ENCODE results near the gene CLDN6. TPM values are rescaled to one million over a fixed set of nuclear protein-coding genes. Genes with fewer than 3 reads are reported as not detected.

The CLDN6 gene
- total and polyA plus RNA-seq, 2 of the 13 experiments (the other 11 are each of a cell fraction or from before 2014, with no cell fraction given) = 5.9 to 7.6 TPM

DNA sequence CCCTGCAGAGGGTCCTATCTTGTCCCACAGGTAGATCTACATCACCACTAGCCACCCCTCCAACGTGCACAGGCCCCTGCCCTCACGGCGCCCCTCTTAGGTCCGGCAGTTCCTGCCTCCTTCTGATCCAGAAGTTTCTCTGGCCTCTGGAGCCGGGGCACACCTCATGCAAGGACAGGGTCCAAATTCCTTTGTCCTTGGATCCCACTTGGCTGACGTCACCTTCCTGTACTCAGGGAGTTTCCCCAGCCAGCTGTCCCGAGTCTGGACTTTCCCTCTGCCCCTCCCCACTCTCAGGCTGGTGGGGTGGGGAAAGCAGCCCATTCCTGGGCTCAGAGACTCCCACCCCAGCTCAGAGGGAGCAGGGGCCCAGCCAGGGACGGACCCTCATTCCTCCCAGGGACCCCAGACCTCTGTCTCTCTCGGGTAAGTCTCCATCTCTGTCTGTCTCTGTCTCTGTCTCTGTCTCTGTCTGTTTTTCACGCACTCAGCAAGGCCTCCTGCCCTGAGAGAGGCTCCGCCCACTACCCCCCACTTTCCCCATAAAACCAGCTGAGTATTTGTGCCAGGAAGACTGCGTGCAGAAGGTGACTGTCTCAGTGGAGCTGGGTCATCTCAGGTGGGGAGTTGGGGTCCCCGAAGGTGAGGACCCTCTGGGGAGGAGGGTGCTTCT is 47.2 kb upstream of the CLDN6 start, which contains the start of gene IL32 (continued):
- TF ChIP-seq ZNF292 (CRISPR knock-in tag; IDR thresholded peaks at IDR 0.05; ENCODE audit: borderline replicate concordance, low read depth) (no peak), BCL6 (CRISPR knock-in tag; IDR thresholded peaks at IDR 0.05) (peak; percentile 54; the same call in 1 of the 2 replicates), PTBP1 (IDR thresholded peaks at IDR 0.05; ENCODE audit: low read depth, low read length, poor library complexity, severe bottlenecking) (no peak), ZNF296 (CRISPR knock-in tag; conservative IDR thresholded peaks at IDR 0.05) (0 out of 2 replicates have a peak, but pooled peaks have one; percentile 22), KLF11 (CRISPR knock-in tag; IDR thresholded peaks at IDR 0.05) (peak; percentile 57), ZMYM4 (CRISPR knock-in tag; IDR thresholded peaks at IDR 0.05) (peak; percentile 16; the same call in 1 of the 2 replicates), ZNF777 (CRISPR knock-in tag; IDR thresholded peaks at IDR 0.05) (no peak), MAFK (conservative IDR thresholded peaks at IDR 0.05 in 1 of 2, IDR thresholded peaks at IDR 0.05 in 1 of 2; ENCODE audit: low read length in 2 of 2) (peak in 1 of 2 experiments; percentile 35; a peak in 2 of 4 replicates), ZNF160 (CRISPR knock-in tag; IDR thresholded peaks at IDR 0.05) (no peak; the same call in 1 of the 2 replicates), ZNF264 (CRISPR knock-in tag; IDR thresholded peaks at IDR 0.05) (0 out of 2 replicates have a peak, but pooled peaks have one; percentile 41), HOXD1 (CRISPR knock-in tag; IDR thresholded peaks at IDR 0.05) (no peak), RNF2 (conservative IDR thresholded peaks at IDR 0.05; ENCODE audit: low read depth) (0 out of 2 replicates have a peak, but pooled peaks have one; percentile 65), RFXANK (CRISPR knock-in tag; IDR thresholded peaks at IDR 0.05) (no peak), GFI1 (CRISPR knock-in tag; IDR thresholded peaks at IDR 0.05; ENCODE audit: borderline replicate concordance) (no peak), ZNF839 (CRISPR knock-in tag; IDR thresholded peaks at IDR 0.05; ENCODE audit: borderline replicate concordance) (no peak), ZBTB42 (CRISPR knock-in tag; IDR thresholded peaks at IDR 0.05) (no peak), CSRNP2 (CRISPR knock-in tag; conservative IDR thresholded peaks at IDR 0.05; ENCODE audit: low read depth) (no peak), ZNF367 (CRISPR knock-in tag; IDR thresholded peaks at IDR 0.05; ENCODE audit: borderline replicate concordance) (no peak), FOXP1 (IDR thresholded peaks at IDR 0.05) (no peak), FOXP1 (CRISPR knock-in tag; IDR thresholded peaks at IDR 0.05) (no peak), HNRNPL (IDR thresholded peaks at IDR 0.05; ENCODE audit: low read depth, low read length) (no peak)
- TF ChIP-seq, protein P1, sequence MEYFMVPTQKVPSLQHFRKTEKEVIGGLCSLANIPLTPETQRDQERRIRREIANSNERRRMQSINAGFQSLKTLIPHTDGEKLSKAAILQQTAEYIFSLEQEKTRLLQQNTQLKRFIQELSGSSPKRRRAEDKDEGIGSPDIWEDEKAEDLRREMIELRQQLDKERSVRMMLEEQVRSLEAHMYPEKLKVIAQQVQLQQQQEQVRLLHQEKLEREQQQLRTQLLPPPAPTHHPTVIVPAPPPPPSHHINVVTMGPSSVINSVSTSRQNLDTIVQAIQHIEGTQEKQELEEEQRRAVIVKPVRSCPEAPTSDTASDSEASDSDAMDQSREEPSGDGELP (IDR thresholded peaks at IDR 0.05; ENCODE audit: borderline replicate concordance, low read depth) = peak; percentile 98
- TF ChIP-seq, protein P2, sequence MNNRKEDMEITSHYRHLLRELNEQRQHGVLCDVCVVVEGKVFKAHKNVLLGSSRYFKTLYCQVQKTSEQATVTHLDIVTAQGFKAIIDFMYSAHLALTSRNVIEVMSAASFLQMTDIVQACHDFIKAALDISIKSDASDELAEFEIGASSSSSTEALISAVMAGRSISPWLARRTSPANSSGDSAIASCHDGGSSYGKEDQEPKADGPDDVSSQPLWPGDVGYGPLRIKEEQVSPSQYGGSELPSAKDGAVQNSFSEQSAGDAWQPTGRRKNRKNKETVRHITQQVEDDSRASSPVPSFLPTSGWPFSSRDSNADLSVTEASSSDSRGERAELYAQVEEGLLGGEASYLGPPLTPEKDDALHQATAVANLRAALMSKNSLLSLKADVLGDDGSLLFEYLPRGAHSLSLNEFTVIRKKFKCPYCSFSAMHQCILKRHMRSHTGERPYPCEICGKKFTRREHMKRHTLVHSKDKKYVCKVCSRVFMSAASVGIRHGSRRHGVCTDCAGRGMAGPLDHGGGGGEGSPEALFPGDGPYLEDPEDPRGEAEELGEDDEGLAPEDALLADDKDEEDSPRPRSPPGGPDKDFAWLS (CRISPR knock-in tag; IDR thresholded peaks at IDR 0.05; ENCODE audit: borderline replicate concordance) = no peak
- TF ChIP-seq, protein P3, sequence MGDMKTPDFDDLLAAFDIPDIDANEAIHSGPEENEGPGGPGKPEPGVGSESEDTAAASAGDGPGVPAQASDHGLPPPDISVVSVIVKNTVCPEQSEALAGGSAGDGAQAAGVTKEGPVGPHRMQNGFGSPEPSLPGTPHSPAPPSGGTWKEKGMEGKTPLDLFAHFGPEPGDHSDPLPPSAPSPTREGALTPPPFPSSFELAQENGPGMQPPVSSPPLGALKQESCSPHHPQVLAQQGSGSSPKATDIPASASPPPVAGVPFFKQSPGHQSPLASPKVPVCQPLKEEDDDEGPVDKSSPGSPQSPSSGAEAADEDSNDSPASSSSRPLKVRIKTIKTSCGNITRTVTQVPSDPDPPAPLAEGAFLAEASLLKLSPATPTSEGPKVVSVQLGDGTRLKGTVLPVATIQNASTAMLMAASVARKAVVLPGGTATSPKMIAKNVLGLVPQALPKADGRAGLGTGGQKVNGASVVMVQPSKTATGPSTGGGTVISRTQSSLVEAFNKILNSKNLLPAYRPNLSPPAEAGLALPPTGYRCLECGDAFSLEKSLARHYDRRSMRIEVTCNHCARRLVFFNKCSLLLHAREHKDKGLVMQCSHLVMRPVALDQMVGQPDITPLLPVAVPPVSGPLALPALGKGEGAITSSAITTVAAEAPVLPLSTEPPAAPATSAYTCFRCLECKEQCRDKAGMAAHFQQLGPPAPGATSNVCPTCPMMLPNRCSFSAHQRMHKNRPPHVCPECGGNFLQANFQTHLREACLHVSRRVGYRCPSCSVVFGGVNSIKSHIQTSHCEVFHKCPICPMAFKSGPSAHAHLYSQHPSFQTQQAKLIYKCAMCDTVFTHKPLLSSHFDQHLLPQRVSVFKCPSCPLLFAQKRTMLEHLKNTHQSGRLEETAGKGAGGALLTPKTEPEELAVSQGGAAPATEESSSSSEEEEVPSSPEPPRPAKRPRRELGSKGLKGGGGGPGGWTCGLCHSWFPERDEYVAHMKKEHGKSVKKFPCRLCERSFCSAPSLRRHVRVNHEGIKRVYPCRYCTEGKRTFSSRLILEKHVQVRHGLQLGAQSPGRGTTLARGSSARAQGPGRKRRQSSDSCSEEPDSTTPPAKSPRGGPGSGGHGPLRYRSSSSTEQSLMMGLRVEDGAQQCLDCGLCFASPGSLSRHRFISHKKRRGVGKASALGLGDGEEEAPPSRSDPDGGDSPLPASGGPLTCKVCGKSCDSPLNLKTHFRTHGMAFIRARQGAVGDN (CRISPR knock-in tag; IDR thresholded peaks at IDR 0.05) = peak; percentile 98
